Neuronal stem cell (in vitro differentiated cells): ENCODE measurements around the gene SIRPA.

Experiments
- DNase-seq: peaks from one replicate; pipeline ENCODE4 v3.0.0-alpha.2; 2013; ENCODE audit warnings: low spot score
- H2AFZ ChIP-seq: one replicate; pipeline ENCODE4 v1.6.1; 2013; ENCODE audit warnings: mild to moderate bottlenecking, low read length, inconsistent platforms
- H2AK5ac ChIP-seq: 2 replicates; pipeline ENCODE4 v1.6.1; 2013; ENCODE audit warnings: low read depth, mild to moderate bottlenecking, inconsistent platforms, low read length, moderate library complexity, mixed read lengths
- H2BK120ac ChIP-seq: 2 replicates; pipeline ENCODE4 v1.6.1; 2013; ENCODE audit warnings: low read depth, mild to moderate bottlenecking, inconsistent platforms, low read length, moderate library complexity, mixed read lengths
- H2BK12ac ChIP-seq: one replicate; pipeline ENCODE4 v1.6.1; 2013; ENCODE audit warnings: low read length, inconsistent platforms
- H2BK15ac ChIP-seq: 2 replicates; pipeline ENCODE4 v1.6.1; 2013; ENCODE audit warnings: mild to moderate bottlenecking, low read length, inconsistent platforms, mixed read lengths
- H2BK5ac ChIP-seq: one replicate; pipeline ENCODE4 v1.6.1; 2013; ENCODE audit warnings: inconsistent platforms, mild to moderate bottlenecking, low read length, moderate library complexity
- H3K14ac ChIP-seq: one replicate; pipeline ENCODE4 v1.6.1; 2013; ENCODE audit warnings: low read length, inconsistent platforms
- H3K18ac ChIP-seq: 2 replicates; pipeline ENCODE4 v1.6.1; 2013; ENCODE audit warnings: low read length, inconsistent platforms
- H3K23ac ChIP-seq: 2 replicates; pipeline ENCODE4 v1.6.1; 2013; ENCODE audit warnings: low read depth, mild to moderate bottlenecking, mixed read lengths, low read length, inconsistent platforms; ENCODE audit not compliant: poor library complexity
- H3K27ac ChIP-seq: replicated peaks from 3 replicates; pipeline ENCODE4 v1.5.1; 2013; ENCODE audit warnings: low read length, inconsistent platforms
- H3K27me3 ChIP-seq, 3 experiments: 2 replicates each; pipeline ENCODE4 v1.6.1; 2013; ENCODE audit warnings: low read length in 3 of 3, mild to moderate bottlenecking in 2 of 3, inconsistent platforms in 1 of 3, low read depth in 1 of 3, mixed read lengths in 1 of 3, moderate library complexity in 1 of 3; ENCODE audit not compliant: control insufficient read depth in 3 of 3, insufficient read depth in 3 of 3
- H3K36me3 ChIP-seq, 2 donors: replicated peaks in 1 of 2; 2 replicates each; pipeline ENCODE4 v1.6.1; 2013; ENCODE audit warnings: low read length in 2 of 2; ENCODE audit not compliant: control insufficient read depth in 2 of 2, insufficient read depth in 2 of 2
- H3K4ac ChIP-seq: 2 replicates; pipeline ENCODE4 v1.6.1; 2013; ENCODE audit warnings: inconsistent platforms, mild to moderate bottlenecking, low read length, moderate library complexity
- H3K4me1 ChIP-seq, 2 donors: 1 replicate in 1 of 2; 2 replicates in 1 of 2; pipeline ENCODE4 v1.6.1; 2013; ENCODE audit warnings: low read length in 2 of 2, low read depth in 1 of 2; ENCODE audit not compliant: control insufficient read depth in 2 of 2, insufficient read depth in 1 of 2
- H3K4me2 ChIP-seq: one replicate; pipeline ENCODE4 v1.6.1; 2013; ENCODE audit warnings: mild to moderate bottlenecking, low read length, inconsistent platforms; ENCODE audit not compliant: insufficient read depth, poor library complexity, severe bottlenecking
- H3K4me3 ChIP-seq, 2 donors: 2 replicates each; pipeline ENCODE4 v1.5.1; 2013; ENCODE audit warnings: low read length in 2 of 2, mild to moderate bottlenecking in 2 of 2, inconsistent platforms in 1 of 2, moderate library complexity in 1 of 2
- H3K79me1 ChIP-seq: one replicate; pipeline ENCODE4 v1.6.1; 2013; ENCODE audit warnings: low read depth, mild to moderate bottlenecking, inconsistent platforms, low read length, moderate library complexity
- H3K9ac ChIP-seq: one replicate; pipeline ENCODE4 v1.6.1; 2013; ENCODE audit warnings: mild to moderate bottlenecking, low read depth, low read length, inconsistent platforms; ENCODE audit not compliant: poor library complexity
- H3K9me3 ChIP-seq, 2 donors: replicated peaks in 1 of 2; 2 replicates each; pipeline versions ENCODE3 to v1.6.1; 2013; ENCODE audit warnings: low read length in 2 of 2, mild to moderate bottlenecking in 2 of 2, inconsistent platforms in 1 of 2, low read depth in 1 of 2, mixed read lengths in 1 of 2, moderate library complexity in 1 of 2; ENCODE audit not compliant: control insufficient read depth in 2 of 2, insufficient read depth in 1 of 2
- H4K8ac ChIP-seq: one replicate; pipeline ENCODE4 v1.6.1; 2013; ENCODE audit warnings: low read depth, mild to moderate bottlenecking, inconsistent platforms, low read length, moderate library complexity
- H4K91ac ChIP-seq: one replicate; pipeline ENCODE4 v1.6.1; 2013; ENCODE audit warnings: low read length, low read depth, mild to moderate bottlenecking, inconsistent platforms; ENCODE audit not compliant: poor library complexity
- WGBS, 2 donors: extraction: QIAGEN DNeasy Blood & Tissue Kit; methylation state at CpG; one replicate each; pipeline ENCODE4 v1.1.7; 2013; ENCODE audit warnings: missing lambda C conversion rate in 2 of 2, mixed read lengths in 1 of 2; ENCODE audit not compliant: insufficient read length in 2 of 2, insufficient replicate concordance in 1 of 2; ENCODE audit errors: extremely low coverage in 2 of 2; 5-methylcytosine and 5-hydroxymethylcytosine counted together

Gene SIRPA

GRCh38 chr20:1929460-1929859 lies 34.3 kb downstream of the SIRPA start:
- Histone ChIP-seq H3K4me3 (no peak overlapping the region), H3K18ac (no peak overlapping the region), H3K79me1 (no peaks in the 10 kb centered on the region), H2BK5ac (no peak overlapping the region), H3K27me3 (no peaks in the 10 kb centered on the region), H2BK120ac (no peak overlapping the region), H2BK12ac (no peak overlapping the region), H3K4me2 (no peak overlapping the region), H2AFZ (no peak overlapping the region), H3K14ac (no peak overlapping the region), H3K9ac (no peak overlapping the region), H2AK5ac (no peak overlapping the region), H4K91ac (no peak overlapping the region), H3K27ac (no peak overlapping the region), H3K4ac (no peak overlapping the region), H4K8ac (no peak overlapping the region), H3K4me1 (no peaks in the 10 kb centered on the region), H2BK15ac (no peak overlapping the region), H3K36me3 (no peaks in the 10 kb centered on the region), H3K9me3 (no peaks in the 10 kb centered on the region), H3K23ac (no peak overlapping the region)
- no peak for DNase-seq
- no CpG with 5 or more reads among the region's 3 CpGs for WGBS, 2 donors

GRCh38 chr20:1930165-1930564 lies 35.0 kb downstream of the SIRPA start:
- Histone ChIP-seq H3K36me3 (no peaks in the 10 kb centered on the region), H3K9me3 (no peaks in the 10 kb centered on the region), H3K4me3 (no peak overlapping the region), H2AK5ac (peak overlapping the region; percentile 27), H2BK120ac (no peak overlapping the region), H2AFZ (no peak overlapping the region), H4K91ac (no peak overlapping the region), H3K23ac (peak overlapping the region; percentile 48), H3K4me2 (no peak overlapping the region), H3K18ac (peak overlapping the region; percentile 74), H4K8ac (no peak overlapping the region), H2BK15ac (no peak overlapping the region), H3K4ac (no peak overlapping the region), H3K9ac (no peak overlapping the region), H3K27ac (no peak overlapping the region), H2BK5ac (no peak overlapping the region), H3K27me3 (no peaks in the 10 kb centered on the region), H3K79me1 (no peaks in the 10 kb centered on the region), H3K14ac (peak overlapping the region; percentile 73), H2BK12ac (no peak overlapping the region), H3K4me1 (no peaks in the 10 kb centered on the region)
- DNase-seq = no peak
- no CpG with 5 or more reads among the region's 6 CpGs for WGBS, 2 donors

- Histone ChIP-seq H2BK120ac (no peak overlapping the region), H3K4me3 (no peak overlapping the region), H3K4ac (no peak overlapping the region), H3K4me2 (no peak overlapping the region), H3K9me3 (no peaks in the 10 kb centered on the region), H3K27ac (no peak overlapping the region), H3K18ac (no peak overlapping the region), H2BK5ac (no peak overlapping the region), H3K23ac (no peak overlapping the region), H3K36me3 (no peaks in the 10 kb centered on the region), H3K79me1 (no peaks in the 10 kb centered on the region), H4K91ac (no peak overlapping the region), H2AFZ (no peak overlapping the region), H3K27me3 (no peaks in the 10 kb centered on the region), H4K8ac (no peak overlapping the region), H2BK15ac (no peak overlapping the region), H2BK12ac (no peak overlapping the region), H2AK5ac (no peak overlapping the region), H3K4me1 (no peaks in the 10 kb centered on the region), H3K14ac (no peak overlapping the region), H3K9ac (no peak overlapping the region)
- no CpG with 5 or more reads among the region's 5 CpGs for WGBS, 2 donors
- no peak for DNase-seq
Measured at GRCh38 chr20:1931830-1932229, 36.6 kb downstream of the SIRPA start.

GRCh38 chr20:1932971-1933370 lies 37.8 kb downstream of the SIRPA start:
- H3K9ac ChIP-seq = no peak overlapping the region
- H3K4me3 ChIP-seq = no peak overlapping the region
- H3K23ac ChIP-seq = no peak overlapping the region
- H3K9me3 ChIP-seq = no peaks in the 10 kb centered on the region
- no peak overlapping the region for H3K4ac ChIP-seq
- no peaks in the 10 kb centered on the region for H3K4me1 ChIP-seq
- no peak for DNase-seq
- no peak overlapping the region for H2AK5ac ChIP-seq
- no peak overlapping the region for H3K27ac ChIP-seq
- no peak overlapping the region for H2BK15ac ChIP-seq
- no peak overlapping the region for H4K91ac ChIP-seq
- no peak overlapping the region for H2BK5ac ChIP-seq
- H3K27me3 ChIP-seq = no peaks in the 10 kb centered on the region
- H3K36me3 ChIP-seq = peaks cover 0 to 3% of the 10 kb centered on the region in 2 donors
- no peak overlapping the region for H3K18ac ChIP-seq
- no peak overlapping the region for H3K4me2 ChIP-seq
- no peak overlapping the region for H4K8ac ChIP-seq
- H2BK120ac ChIP-seq = no peak overlapping the region
- H3K79me1 ChIP-seq = no peaks in the 10 kb centered on the region
- H3K14ac ChIP-seq = no peak overlapping the region
- H2BK12ac ChIP-seq = no peak overlapping the region
- no peak overlapping the region for H2AFZ ChIP-seq
- WGBS, 2 donors = no CpG with 5 or more reads among the region's 2 CpGs
